Measurements from ENCODE around the gene HMGCL.

- no peak for TF ChIP-seq SUZ12 (IDR thresholded peaks at IDR 0.05)
- no peak for TF ChIP-seq FOXM1 (IDR thresholded peaks at IDR 0.05; ENCODE audit: borderline replicate concordance)
- TF ChIP-seq SP1 (IDR thresholded peaks at IDR 0.05): no peak
- no peak for TF ChIP-seq ELF4 (IDR thresholded peaks at IDR 0.05)
Observed at GRCh38 chr1:23801876-23802275, 23.4 kb downstream of the HMGCL start.
